GM12875 (cell line): ENCODE measurements around the gene PGPEP1.

ENCODE experiments used
- H3K4me3 ChIP-seq: one replicate; pipeline ENCODE4 v1.5.1; 2011; ENCODE audit warnings: low read depth, low read length, control low read depth
- TF ChIP-seq, protein P1 (sequence below): IDR thresholded peaks from 2 replicates; pipeline ENCODE4 v1.5.1; 2011; ENCODE audit warnings: low read depth, mild to moderate bottlenecking, control low read depth, inconsistent platforms, low read length, moderate library complexity, borderline replicate concordance; ENCODE audit not compliant: insufficient read depth

PGPEP1 gene, protein sequence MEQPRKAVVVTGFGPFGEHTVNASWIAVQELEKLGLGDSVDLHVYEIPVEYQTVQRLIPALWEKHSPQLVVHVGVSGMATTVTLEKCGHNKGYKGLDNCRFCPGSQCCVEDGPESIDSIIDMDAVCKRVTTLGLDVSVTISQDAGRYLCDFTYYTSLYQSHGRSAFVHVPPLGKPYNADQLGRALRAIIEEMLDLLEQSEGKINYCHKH

DNA sequence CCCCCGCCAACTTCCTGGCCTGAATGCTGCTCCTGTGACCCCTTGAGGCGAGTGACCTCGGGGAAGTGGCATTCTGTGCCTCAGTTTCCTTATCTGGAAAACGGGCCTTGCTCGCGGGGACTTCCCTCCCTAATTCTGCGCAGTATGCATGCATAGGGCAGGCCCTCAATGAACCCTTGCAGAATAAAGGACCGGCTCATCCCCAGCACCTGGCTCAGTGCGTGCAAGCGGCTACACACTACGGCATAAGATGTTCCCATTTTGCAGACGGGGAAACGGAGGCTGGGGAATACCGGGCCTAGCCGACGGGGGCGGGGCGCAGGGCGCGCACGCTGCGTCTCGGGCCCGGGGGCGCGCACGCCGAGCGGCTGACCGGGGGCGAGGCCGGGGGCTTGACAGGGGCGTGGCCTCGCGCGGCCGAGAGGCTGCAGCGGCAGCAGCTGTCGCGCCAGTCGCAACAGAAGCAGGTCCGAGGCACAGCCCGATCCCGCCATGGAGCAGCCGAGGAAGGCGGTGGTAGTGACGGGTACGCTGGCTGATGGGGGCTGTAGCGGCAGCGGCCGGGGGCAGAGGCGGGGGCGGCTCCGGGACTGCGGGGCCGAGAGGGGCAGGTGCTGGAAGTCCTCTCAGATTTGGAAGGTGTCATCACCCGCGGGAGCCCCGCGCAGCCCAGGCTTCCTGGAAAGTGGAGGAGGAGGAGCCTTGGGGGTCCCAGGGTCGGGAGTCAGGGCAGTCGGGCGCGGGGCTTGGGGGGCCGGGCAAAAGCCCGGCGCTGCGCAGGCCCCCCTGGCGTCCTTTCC lies at the start of gene PGPEP1:
Gene PGPEP1 (plus strand): TSS at position 409 of the 800 bp plus-strand sequence. CDS start 84 bp downstream, at position 493.
- TF ChIP-seq, protein P1, sequence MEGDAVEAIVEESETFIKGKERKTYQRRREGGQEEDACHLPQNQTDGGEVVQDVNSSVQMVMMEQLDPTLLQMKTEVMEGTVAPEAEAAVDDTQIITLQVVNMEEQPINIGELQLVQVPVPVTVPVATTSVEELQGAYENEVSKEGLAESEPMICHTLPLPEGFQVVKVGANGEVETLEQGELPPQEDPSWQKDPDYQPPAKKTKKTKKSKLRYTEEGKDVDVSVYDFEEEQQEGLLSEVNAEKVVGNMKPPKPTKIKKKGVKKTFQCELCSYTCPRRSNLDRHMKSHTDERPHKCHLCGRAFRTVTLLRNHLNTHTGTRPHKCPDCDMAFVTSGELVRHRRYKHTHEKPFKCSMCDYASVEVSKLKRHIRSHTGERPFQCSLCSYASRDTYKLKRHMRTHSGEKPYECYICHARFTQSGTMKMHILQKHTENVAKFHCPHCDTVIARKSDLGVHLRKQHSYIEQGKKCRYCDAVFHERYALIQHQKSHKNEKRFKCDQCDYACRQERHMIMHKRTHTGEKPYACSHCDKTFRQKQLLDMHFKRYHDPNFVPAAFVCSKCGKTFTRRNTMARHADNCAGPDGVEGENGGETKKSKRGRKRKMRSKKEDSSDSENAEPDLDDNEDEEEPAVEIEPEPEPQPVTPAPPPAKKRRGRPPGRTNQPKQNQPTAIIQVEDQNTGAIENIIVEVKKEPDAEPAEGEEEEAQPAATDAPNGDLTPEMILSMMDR = no peak
- peak within 1 kb of the TSS; percentile 93 for H3K4me3 ChIP-seq

DNA sequence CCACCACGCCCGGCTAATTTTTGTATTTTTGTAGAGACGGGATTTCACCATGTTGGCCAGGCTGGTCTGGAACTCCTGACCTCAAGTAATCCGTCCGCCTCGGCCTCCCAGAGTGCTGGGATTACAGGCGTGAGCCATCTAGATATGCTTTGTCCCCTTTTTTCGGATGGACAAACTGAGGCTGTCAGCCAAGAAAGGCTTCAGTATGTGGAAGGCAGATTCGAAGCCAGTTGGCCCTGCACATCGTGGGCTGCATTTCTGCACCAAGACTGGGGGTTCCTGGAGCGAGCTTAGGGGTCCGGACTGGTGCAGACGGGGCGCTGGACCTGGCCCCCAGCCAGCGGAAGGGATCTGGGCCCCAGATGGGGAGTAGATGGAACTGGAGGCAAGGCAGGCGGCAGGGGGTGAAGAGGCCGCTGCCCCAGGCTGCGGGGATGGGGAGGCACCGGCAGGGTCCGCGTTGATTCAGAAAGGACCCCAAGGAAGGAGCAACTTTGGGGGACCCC lies 49.3 kb upstream of the PGPEP1 start:
- TF ChIP-seq, protein P1 = no peak
- H3K4me3 ChIP-seq = peak overlapping the region; percentile 45

DNA sequence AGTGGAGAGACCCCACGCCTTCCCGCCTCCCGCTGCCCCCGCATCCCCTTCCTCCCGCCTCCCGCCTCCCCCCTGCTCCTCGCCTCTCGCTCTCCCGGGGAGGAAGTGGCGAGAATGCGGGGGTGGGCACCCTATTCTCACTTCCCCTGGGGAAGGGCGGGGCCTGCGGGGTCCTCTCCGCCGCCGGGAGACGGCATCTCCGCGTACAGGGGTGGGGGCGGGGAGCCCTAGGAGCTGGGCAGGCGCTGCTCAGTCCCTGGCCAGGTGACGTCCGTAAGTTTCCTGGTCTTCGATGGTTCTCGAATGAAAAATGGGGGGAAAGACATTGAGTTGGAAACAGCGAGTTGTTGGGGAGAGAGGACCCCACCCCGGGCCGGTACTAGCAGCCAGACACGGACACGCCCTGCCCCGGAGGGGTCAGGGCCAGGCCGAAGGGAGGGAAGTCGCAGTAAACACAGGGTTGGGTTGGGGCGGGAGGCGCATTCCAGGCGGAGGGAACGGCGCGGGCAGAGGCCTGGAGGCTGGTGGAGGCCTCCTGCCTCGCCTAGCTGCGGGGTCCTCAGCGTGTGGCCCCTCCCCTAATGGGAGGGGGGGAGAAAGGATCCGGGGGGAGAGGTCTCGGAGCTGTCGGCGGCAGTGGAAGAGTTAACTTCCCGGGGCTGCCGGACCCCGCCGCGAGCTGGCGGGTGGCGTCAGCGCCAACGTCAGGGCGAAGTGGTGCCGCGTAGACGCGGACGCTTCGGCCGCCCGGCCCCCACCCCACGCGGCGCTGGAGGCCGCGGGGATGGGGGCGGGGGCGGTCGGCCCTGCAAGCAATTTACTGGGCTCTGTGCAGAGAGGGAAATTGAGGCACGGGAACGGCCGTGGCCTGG lies 48.6 kb upstream of the PGPEP1 start:
- TF ChIP-seq, protein P1 = no peak
- H3K4me3 ChIP-seq = peak overlapping the region; percentile 78

DNA sequence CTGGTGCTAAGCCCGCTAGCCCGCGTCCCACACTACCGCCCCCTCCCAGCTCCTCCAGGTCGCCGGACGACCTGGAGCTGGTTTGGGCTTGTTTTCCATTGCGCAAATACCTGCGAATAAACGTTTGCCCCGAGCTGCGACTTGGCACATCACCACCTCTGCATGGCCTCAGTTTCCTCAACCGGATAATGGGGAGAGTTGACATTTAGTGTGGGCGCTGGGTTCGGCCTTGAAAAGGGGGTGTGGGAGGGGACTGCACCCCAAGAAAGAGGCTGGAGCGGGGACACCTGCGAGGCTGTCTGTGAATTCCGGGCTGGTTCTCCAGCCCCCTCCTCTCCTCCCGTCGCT lies 48.0 kb upstream of the PGPEP1 start:
- H3K4me3 ChIP-seq = peak overlapping the region; percentile 78
- TF ChIP-seq, protein P1 = no peak

DNA sequence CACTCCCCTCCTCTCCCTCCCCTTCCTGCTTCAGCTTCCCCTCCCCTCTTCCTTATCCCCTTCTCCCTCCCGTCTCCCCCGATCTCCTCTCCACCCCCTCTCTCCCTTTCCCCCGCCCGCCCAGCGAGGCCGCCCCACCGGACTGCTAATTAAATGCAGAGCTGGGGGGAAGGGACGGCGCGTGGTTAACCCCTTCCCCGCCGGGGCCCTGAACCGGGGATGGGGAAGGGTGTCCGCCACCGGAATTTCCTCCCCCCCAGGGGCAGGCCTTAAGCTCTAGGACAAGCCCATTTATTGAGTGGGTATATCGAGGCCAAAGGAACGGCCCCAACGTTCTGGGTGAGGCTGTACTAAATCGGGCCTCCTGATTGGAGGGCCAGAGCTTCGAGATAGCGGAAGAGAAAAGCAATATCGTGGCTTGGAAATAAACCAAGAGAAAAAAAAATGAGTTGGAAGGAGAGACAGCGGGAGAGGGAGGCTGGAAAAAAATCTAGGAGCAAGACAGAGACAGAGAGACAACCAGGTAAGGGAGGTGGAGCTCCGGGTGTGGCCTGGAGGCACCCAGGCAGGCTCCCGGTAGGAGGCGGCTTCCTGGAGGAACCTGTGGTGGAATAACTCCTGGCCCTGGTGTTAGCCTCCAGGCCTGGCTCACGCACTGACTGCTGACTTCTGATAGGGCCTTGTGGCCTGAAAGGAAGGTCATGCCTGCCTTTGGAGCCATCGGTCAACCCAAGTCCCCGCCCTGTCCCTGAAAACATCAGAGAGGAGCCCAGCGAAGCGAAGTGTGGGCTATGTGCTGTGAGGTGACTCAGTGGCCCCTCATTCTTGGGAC lies 47.4 kb upstream of the PGPEP1 start:
- TF ChIP-seq, protein P1 = no peak
- H3K4me3 ChIP-seq = peak overlapping the region; percentile 78
